B cell (primary cell): Measurements from ENCODE around the gene PCGF3. TPM values are rescaled to one million over a fixed set of nuclear protein-coding genes. Genes with fewer than 3 reads are reported as not detected.
"Not testable (repeated sequence)": the region's sequence is repeated elsewhere in the genome, so short reads cannot be mapped to it uniquely, and the experiment has no call there.

Experiments used
- ATAC-seq: fragments of 200-7000 bp; cut with Tn5 transposase; one replicate; pipeline ENCODE4 v1.10.0; 2021; ENCODE audit warnings: low read depth, mild to moderate bottlenecking, moderate number of reproducible peaks, moderate library complexity
- CTCF ChIA-PET: fragments of 350-600 bp; sonication (Branson Sonifier 250); formaldehyde crosslinking; loops from one replicate; lab custom pipeline; 2021; ENCODE audit warnings: antibody characterized with exemption, inconsistent platforms; lab: Charles Lee
- POLR2A ChIA-PET: fragments of 350-600 bp; sonication (Branson Sonifier 250); formaldehyde crosslinking; loops from one replicate; lab custom pipeline; 2021; ENCODE audit warnings: antibody characterized with exemption; lab: Charles Lee
- DNase-seq: peaks from one replicate; pipeline ENCODE4 v3.0.0; 2013
- H2AFZ ChIP-seq: 2 replicates; pipeline ENCODE4 v1.6.1; 2012; ENCODE audit warnings: mild to moderate bottlenecking, low read depth, low read length; ENCODE audit not compliant: insufficient read depth, poor library complexity, severe bottlenecking
- H3K27ac ChIP-seq, 2 donors: 1 replicate in 1 of 2; 2 replicates in 1 of 2; pipeline ENCODE4 v1.5.1; 2012 to 2013; ENCODE audit warnings: low read length in 2 of 2, mild to moderate bottlenecking in 2 of 2, moderate library complexity in 1 of 2
- H3K27me3 ChIP-seq, 4 experiments: fragments of 200-600 bp in 1 of 4; sonication (generic) in 1 of 4; replicated peaks in 1 of 4; 1 replicate in 2 of 4; 2 replicates in 2 of 4; pipeline versions ENCODE4 v1.6.1 to v1.7.0; 2013 to 2016; ENCODE audit warnings: low read length in 3 of 4, mild to moderate bottlenecking in 2 of 4, mixed read lengths in 1 of 4, moderate library complexity in 1 of 4; ENCODE audit not compliant: insufficient read depth in 4 of 4, control insufficient read depth in 3 of 4; ENCODE audit errors: control extremely low read depth in 1 of 4
- H3K36me3 ChIP-seq, 2 experiments: replicated peaks in 1 of 2; 1 replicate in 1 of 2; 2 replicates in 1 of 2; pipeline versions ENCODE4 v1.6.1 to v1.7.1; 2013; ENCODE audit warnings: low read length in 1 of 2; ENCODE audit not compliant: insufficient read depth in 2 of 2, control insufficient read depth in 1 of 2; ENCODE audit errors: control extremely low read depth in 1 of 2, extremely low read depth in 1 of 2
- H3K4me1 ChIP-seq, 2 donors: fragments of 200-600 bp in 1 of 2; sonication (generic) in 1 of 2; 1 replicate in 1 of 2; 2 replicates in 1 of 2; pipeline versions ENCODE4 v1.5.1 to v1.6.1; 2013 to 2017; ENCODE audit warnings: low read length in 2 of 2; ENCODE audit not compliant: control insufficient read depth in 2 of 2, insufficient read depth in 2 of 2
- H3K4me2 ChIP-seq: replicated peaks from 2 replicates; pipeline ENCODE3; 2012; ENCODE audit warnings: mild to moderate bottlenecking, low read depth, low read length; ENCODE audit not compliant: poor library complexity, severe bottlenecking
- H3K4me3 ChIP-seq, 5 experiments: fragments of 200-600 bp in 1 of 5; sonication (generic) in 1 of 5; 1 replicate in 3 of 5; 2 replicates in 2 of 5; pipeline versions ENCODE4 v1.5.1 to v1.7.0; 2011 to 2016; ENCODE audit warnings: low read length in 4 of 5, mild to moderate bottlenecking in 4 of 5, low read depth in 2 of 5, control low read depth in 1 of 5, moderate library complexity in 1 of 5; ENCODE audit not compliant: insufficient read depth in 1 of 5; ENCODE audit errors: control extremely low read depth in 1 of 5, extremely low read depth in 1 of 5
- H3K79me2 ChIP-seq: fragments of 200-600 bp; sonication (generic); one replicate; pipeline ENCODE4 v1.6.0; 2016; ENCODE audit warnings: low read length; ENCODE audit not compliant: control insufficient read depth, insufficient read depth
- H3K9ac ChIP-seq: fragments of 200-600 bp; sonication (generic); 2 replicates; pipeline ENCODE4 v1.6.1; 2017; ENCODE audit warnings: mild to moderate bottlenecking, low read length, moderate library complexity
- H3K9me3 ChIP-seq, 3 donors: one replicate each; pipeline versions ENCODE4 v1.6.1 to v1.7.1; 2013; ENCODE audit warnings: low read length in 2 of 3; ENCODE audit not compliant: control insufficient read depth in 2 of 3, insufficient read depth in 1 of 3; ENCODE audit errors: control extremely low read depth in 1 of 3
- H4K20me1 ChIP-seq: 2 replicates; pipeline ENCODE4 v1.6.0; 2012; ENCODE audit warnings: mild to moderate bottlenecking, low read length; ENCODE audit not compliant: insufficient read depth, control insufficient read depth, poor library complexity, severe bottlenecking
- H3K27ac Mint-ChIP-seq: one replicate; pipeline ENCODE4 v1.8.0; 2021; ENCODE audit warnings: mixed read lengths
- H3K27me3 Mint-ChIP-seq: one replicate; pipeline ENCODE4 v1.8.0; 2021; ENCODE audit warnings: mixed read lengths
- H3K4me1 Mint-ChIP-seq: one replicate; pipeline ENCODE4 v1.8.0; 2021; ENCODE audit warnings: mixed read lengths
- H3K4me3 Mint-ChIP-seq: one replicate; pipeline ENCODE4 v1.8.0; 2021; ENCODE audit warnings: mixed read lengths
- H3K9me3 Mint-ChIP-seq: one replicate; pipeline ENCODE4 v1.8.0; 2022; ENCODE audit warnings: mixed read lengths; ENCODE audit not compliant: insufficient read depth
- CTCF ChIP-seq: fragments of 200-600 bp; IDR thresholded peaks from one replicate; pipeline ENCODE4 v1.8.0; 2022; ENCODE audit warnings: antibody characterized with exemption, mild to moderate bottlenecking
- EZH2 ChIP-seq: IDR thresholded peaks from 2 replicates; pipeline ENCODE4 v1.6.1; 2012; ENCODE audit warnings: borderline replicate concordance, low read depth, mild to moderate bottlenecking, moderate library complexity, low read length; ENCODE audit not compliant: insufficient read depth, poor library complexity, severe bottlenecking
- WGBS: methylation state at CpG from one replicate; pipeline ENCODE4 v1.1.5; 2013; ENCODE audit warnings: missing lambda C conversion rate; ENCODE audit not compliant: insufficient coverage; 5-methylcytosine and 5-hydroxymethylcytosine counted together
- intact Hi-C: fragments of 100-400 bp; cut with micrococcal nuclease; formaldehyde crosslinking; loops from one replicate; pipeline ENCODE4 v1.10.0; 2022
- polyA plus RNA-seq: library from polyadenylated mRNA; depleted of rRNA; stranded (reverse); fragments of >200 nt; gene quantifications from 2 replicates; pipeline ENCODE4 v1.2.3, GENCODE V29; 2012
- total RNA-seq, 2 donors: library from RNA; stranded (reverse); fragments of 120-200 nt in 1 of 2; gene quantifications; 1 replicate in 1 of 2; 2 replicates in 1 of 2; pipeline versions ENCODE4 v1.2.3 to v1.2.4, GENCODE V29; 2013 to 2022

The PCGF3 gene
- total and polyA plus RNA-seq, 2 donors (not counting 1 experiment from before 2014, with no cell fraction given): 65.7 to 90.3 TPM

- Histone ChIP-seq H4K20me1 (no peaks in the 10 kb centered on the region), H3K4me2 (no peak overlapping the region), H3K4me3 (no peak overlapping the region), H2AFZ (no peak overlapping the region), H3K27ac (no peak overlapping the region), H3K36me3 (no peaks in the 10 kb centered on the region), H3K9ac (no peak overlapping the region), H3K9me3 (peaks cover 0 to 3% (median 0%) of the 10 kb centered on the region in 3 donors), H3K79me2 (no peaks in the 10 kb centered on the region), H3K4me1 (peaks cover 12 to 14% of the 10 kb centered on the region in 2 donors), H3K27me3 (peaks cover 0 to 14% (median under 1%) of the 10 kb centered on the region in 4 experiments)
- Mint-ChIP-seq H3K9me3 (no peaks in the 10 kb centered on the region), H3K4me3 (no peak overlapping the region), H3K27me3 (peaks cover 3% of the 10 kb centered on the region), H3K27ac (no peak overlapping the region), H3K4me1 (peaks cover under 1% of the 10 kb centered on the region)
- POLR2A ChIA-PET: no interaction called here
- 87% methylated on average over 28 of the region's 32 CpGs for WGBS
- TF ChIP-seq EZH2: no peak
- no peak for TF ChIP-seq CTCF
- ATAC-seq: no peak
- CTCF ChIA-PET: no interaction called here
- intact Hi-C loops: no loop called here
- DNase-seq: no peak
Observed at GRCh38 chr4:692771-693554, 12.7 kb upstream of the PCGF3 start.

GRCh38 chr4:694341-694940, 11.2 kb upstream of the PCGF3 start:
- H3K9ac ChIP-seq, H3K4me2 ChIP-seq, POLR2A ChIA-PET, H3K27me3 Mint-ChIP-seq, H3K27ac Mint-ChIP-seq, H3K4me3 Mint-ChIP-seq, CTCF ChIA-PET, DNase-seq, H2AFZ ChIP-seq, H3K36me3 ChIP-seq, H3K27me3 ChIP-seq, H3K4me3 ChIP-seq, H4K20me1 ChIP-seq, H3K9me3 ChIP-seq, H3K27ac ChIP-seq, intact Hi-C loops, H3K79me2 ChIP-seq, ATAC-seq, H3K4me1 Mint-ChIP-seq, H3K9me3 Mint-ChIP-seq: not testable (repeated sequence)
- WGBS: 93% methylated on average over 12 of the region's 12 CpGs
- H3K4me1 ChIP-seq: peaks cover 10 to 14% of the 10 kb centered on the region in 2 donors
